ENCODE results near the gene JADE3.
"Not testable (repeated sequence)": the region's sequence is repeated elsewhere in the genome, so short reads cannot be mapped to it uniquely, and the experiment has no call there.

The JADE3 gene

DNA sequence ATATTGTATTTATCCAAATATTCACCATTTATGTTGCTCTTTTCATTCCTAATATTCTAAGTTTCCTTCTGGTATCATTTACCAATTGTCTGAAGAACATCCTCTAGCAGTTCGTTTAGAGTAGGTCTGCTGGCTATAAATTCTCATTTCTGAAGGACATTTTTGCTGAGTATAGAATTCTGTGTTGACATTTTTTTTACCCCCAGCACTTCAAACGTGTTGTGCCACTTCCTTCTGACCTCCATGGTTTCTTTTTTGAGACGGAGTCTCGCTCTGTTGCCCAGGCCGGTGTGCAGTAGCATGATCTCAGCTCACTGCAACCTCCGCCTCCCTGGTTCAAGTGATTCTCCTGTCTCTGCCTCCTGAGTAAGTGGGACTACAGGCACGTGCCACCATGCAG, 26.4 kb downstream of the JADE3 start:
- no peak for DNase-seq

DNA sequence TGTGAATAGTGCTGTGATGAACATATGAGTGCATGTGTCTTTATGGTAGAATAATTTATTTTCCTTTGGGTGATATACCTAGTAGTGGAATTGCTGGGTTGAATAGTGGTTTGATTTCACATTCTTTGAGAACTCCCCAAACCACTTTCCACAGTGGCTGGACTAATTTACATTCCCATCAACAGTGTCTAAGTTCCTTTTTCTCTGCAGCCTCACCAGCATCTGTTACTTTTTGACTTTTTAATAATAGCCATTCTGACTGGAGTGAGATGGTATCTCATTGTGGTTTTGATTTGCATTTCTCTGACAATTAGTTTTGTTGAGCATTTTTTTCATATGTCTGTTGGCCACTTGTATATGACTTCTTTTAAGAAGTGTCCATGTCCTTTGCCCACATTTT, 29.1 kb downstream of the JADE3 start:
- no peak for DNase-seq

DNA sequence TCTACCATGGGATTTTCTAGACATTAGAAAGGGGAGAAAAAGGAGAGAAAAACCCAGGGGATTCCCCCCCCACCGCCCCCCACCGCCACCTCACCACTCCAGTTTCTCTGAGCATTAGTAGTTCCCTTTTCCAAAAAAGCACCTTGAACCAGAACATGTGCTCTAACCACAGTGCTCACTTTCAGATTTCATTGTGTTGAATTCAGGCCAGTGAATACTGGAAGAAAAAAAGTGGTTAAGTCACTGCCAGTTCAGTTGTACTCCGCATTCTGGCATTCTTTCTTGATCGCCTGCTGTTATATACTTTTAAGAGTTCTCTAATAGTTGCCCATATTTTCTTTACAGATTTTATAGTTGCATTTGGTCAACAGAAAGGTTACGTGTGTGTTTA, 40.9 kb downstream of the JADE3 start:
- no peak for DNase-seq

DNA sequence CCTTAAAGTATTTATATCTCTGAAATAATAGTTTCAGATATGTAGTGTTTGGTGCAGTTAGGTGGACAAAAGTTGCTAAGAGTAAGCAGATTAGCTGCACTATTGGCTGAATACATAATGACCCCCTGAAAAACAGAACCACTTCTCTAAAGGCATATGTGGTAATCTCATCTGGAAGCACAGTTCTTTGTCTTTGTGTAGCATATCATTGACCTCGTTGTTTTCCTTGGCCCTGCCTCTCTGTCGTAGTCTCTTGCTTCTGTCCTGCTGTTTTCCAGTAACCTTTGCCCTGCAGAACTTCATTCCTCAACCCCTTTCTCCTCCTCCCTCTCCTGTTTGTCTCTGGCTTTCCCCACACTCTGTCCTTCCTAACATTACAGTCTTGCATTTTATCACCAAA, 41.4 kb downstream of the JADE3 start:
- no peak for DNase-seq

DNA sequence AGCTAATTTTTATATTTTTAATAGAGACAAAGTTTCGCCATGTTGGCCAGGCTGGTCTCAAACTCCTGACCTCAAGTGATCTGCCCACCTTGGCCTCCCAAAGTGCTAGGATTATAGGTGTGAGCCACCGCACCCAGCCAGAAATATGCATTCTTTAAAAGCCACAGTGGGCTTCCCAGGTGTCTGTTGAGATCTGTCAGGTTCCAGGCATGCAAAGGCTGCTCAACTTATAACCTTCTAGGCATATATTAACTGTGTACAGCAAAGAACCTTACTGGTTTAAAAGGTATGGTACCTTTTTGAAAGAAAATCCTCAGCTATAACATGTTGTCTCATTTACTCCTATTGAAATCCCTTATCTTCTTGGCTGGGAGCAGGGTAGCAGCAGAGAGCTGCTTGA, 42.5 kb downstream of the JADE3 start:
- no peak for DNase-seq

DNA sequence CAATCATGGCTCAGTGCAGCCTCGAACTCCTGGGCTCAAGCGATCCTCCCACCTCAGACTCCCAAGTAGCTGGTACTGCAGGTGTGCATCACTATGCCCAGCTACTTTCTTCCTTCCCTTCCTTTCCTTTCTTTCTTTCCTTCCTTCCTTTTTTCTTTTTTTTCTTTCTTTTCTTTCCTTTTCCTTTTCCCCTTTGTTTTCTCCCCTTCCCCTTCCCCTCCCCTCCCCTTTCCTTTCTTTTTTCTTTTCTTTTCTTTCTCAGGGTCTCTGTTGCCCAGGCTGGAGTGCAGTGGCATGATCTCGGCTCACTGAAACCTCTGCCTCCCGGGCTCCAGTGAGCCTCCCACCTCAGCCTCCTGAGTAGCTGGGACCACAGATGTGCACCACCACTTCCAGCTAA, 44.4 kb downstream of the JADE3 start:
- not testable (repeated sequence) for DNase-seq

DNA sequence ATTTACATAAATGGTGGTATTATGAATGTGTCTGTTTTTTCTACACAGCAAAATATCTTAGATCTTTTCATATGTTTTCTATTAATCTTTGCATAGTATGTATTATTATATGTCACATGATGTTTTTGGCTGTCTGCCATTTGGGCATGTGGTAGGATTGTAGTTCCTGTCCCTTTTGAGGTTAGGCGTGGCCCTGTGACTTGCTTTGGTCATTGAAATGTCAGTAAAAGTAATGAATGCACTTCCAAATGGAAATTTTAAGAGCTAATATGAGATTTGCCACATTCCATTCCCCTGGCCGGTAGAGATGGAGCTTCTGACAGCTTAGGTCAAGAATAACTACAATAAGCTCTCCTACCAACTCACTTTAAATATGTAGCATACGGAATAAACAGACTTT, 45.1 kb downstream of the JADE3 start:
- DNase-seq: no peak

DNA sequence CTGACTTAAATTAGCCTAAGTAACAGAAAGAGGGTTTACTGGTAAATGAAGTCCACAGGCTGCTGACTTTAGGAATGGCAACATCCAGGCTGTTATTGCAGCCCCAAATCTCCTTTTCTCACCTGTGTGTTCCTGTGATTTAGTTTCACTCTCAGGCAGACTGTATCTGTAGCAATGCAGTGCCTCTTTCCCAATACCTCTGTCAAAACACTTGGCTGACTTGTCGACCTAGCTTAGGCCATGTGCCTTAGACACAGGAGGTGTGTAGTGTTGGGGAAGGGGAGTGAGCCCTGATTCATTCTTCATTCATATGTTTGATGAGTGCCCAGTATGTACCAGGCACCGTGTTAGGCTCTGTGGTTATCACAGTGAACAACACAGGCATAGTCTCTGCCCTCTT, 46.9 kb downstream of the JADE3 start:
- no peak for DNase-seq

DNA sequence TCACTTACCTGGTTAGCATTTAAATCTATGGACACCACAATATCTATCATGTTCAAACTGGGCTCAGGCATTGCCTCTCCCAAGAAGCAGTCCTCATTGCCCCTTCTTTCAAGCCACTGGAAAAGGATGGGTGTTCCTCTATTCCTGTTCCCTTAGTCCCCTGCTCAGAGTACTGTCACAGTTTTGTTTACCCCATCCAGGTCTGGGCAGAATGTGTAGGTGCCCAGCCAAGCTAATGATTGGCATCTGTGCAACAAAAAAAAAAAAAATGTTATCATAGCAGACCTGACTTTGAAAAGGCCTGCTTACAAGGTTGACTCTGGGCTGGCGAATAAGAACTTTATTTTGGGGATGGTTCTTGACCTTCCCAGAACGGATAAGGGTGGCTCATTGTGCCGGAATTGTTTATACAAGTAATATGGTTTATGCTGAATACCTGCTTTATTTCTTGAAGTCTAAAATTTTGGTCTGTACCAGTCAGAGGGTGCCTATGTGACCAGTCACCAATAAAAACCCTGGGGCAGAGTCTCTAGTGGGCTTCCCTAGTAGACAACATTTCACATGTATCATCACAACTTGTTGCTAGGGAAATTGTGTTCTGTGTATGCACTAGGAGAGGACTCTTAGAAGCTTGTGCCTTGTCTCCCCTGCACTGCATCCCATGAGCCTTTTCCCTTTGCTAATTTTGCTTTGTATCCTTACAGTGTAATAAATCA, 47.9 kb downstream of the JADE3 start:
- DNase-seq: no peak

DNA sequence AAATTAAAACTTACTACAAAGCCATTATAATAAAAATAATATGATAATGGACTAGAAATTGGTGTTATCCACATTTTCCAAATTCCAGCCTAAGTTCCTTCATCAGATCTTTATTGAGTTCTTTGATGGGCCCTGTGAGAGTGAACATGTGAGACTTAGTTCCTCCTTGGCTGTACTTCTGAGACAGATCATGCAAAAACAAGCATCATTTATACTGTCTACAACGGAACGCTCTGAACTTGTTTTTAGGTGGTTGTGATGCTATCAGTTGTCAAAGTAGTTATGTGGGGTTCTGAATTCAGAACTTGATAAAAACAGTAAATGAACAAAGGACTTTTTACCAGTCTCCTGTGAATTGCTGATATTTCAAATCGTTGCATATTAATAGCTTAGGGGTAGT, 48.9 kb downstream of the JADE3 start:
- DNase-seq: no peak

DNA sequence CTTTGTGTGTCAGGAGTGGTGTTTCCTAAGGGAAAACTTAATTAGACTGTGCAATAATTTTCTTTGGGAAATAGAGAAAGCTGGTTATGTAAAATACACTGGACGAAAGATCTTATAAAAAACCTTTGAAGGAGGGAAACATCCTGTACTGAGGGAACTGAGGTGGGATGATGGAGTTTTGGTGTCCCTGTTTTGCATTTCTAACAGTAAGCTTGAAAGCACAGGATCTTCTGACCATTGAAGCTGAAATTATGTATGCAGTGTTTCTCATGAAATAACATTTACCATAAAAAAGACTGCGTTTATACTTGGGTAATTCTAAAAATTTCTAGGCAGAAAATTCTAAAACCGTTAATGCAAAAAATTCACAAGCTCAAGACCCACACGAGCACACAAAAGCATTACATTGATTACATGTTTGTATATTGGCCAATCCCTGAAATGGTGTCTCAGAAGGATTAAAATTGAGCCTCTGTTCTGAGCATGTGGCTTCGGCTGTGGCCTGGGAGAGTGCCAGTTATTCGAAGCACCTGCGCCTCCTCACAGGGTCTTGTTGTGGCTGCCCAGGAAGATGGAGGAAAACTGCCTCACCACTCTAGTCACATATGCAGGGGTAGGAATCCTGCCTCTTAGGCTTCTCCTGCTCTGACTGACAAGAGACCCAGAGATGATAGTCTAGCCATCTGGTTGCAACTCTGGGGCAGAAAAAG, 49.5 kb downstream of the JADE3 start:
- no peak for DNase-seq

DNA sequence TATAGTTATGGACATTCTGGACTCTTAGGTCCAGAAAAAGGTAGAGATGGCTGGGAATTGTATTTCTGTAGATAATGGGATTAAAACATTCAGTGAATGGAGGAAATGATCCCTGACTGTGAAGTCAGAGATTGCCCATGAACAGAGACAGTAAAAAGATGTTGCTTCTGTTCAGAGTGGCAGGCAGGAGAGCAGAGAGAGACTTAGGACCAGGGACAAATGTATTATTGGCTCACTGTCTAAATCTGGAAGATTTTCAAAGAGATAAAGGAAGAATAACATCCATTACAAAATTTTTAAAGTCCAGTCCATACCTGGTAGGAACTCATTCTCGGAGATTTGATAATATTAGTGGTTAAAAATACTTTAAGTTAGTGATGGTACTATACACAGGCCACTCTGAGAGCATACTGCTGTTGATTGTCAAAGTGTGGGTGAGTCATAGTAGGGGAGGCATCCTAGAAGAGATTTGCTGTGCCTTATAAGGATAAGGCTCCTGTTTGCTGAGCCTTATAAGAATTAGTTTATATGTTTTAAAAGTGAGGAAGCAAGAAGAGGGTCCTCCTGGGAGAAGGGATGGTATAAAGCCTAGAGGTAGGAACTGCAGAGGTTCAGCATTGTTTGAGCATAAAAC, 53.0 kb downstream of the JADE3 start:
- DNase-seq: no peak

DNA sequence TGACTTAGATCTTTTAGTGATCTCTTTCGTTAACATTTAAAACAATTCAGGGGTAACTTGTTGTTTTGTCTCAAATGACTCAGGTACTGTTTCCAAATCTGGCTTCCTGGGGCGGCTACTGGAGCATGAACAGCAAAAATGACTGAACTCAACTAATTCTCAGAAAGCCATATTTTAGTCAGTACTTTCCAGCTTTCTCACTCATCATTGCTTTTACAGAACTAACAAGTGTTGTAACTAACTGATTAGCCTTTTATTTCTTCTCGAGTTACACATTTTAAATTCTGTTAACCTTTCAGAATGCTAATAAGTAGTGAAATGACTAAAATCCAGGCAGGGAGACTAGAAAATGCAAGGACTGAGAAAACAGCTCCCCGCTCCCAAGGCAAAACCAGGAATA, 55.3 kb downstream of the JADE3 start:
- no peak for DNase-seq

DNA sequence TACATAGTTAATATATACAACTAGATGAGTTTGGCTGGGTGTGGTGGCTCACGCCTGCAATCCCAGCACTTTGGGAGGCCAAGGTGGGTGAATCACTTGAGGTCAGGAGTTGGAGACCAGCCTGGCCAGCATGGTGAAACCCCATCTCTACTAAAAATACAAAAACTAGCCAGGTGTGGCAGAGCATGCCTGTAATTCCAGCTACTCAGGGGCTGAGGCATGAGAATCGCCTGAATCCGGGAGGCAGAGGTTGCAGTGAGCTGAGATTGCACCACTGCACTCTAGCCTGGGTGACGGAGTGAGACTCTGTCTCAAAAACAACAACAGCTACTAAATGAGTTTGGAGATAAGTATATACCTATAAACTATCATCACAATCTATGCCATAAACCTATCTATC, 64.8 kb downstream of the JADE3 start:
- DNase-seq: not testable (repeated sequence)

DNA sequence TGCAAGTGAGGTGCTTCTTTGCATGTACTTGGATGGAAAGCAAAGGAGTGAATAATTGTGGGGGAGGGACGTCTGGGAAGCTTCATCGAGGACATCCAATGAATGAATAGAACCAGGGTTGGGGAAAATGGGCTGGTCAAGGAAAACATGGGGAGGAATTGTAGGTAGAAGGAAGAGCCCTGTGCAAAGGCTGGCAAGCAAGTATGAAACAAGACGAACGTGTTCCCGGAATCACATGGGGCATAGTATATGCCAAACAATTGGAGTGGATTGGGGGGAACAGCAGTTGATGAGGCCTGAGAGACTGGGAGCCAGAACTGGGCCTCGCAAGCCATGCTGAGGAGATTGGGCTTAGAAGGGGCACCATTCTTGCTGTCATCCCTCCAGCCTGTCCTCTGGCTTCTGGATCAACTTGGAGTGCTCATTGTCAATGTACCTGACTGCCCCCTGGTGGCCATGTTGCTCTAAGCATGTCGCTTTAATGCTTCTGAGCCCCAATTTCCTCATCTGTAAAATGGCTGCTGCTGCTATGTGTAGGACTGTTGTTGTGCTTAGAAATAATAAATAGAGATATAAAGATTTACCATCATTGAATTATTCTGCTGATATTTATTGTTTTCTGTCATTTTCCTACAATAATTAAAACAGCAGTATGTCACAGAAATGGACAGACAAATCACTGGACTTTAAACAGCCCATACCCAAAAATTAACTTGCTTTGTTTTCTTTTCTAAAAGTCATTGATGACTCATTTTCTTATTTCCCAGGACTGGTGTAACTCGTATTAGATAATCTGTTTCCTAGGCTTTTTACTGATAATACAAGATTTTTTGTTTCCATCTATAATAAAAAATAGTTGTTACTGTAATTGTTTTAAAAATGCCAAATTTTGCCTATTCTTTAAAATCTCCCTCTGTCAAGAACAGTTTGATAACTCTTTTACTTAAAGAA, 66.4 kb downstream of the JADE3 start:
- DNase-seq: peak; percentile 21

DNA sequence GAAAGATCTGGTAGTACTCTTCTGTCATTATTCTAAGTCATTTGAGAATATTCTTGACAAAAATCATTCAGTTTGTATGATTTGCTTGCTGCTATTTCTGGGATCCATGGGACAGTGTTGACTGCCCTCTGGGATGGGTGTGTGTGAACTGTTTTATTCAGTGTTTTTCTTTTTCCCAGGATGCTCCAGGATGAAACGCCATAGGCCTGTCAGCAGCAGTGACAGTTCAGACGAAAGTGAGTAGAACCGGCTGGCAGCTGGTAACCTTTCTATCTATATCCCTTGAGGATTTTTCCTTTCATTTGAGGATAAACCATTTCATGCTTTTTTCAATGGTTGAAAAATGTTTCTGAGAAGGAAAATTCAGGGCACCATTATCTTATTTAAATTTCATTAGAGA, 72.5 kb downstream of the JADE3 start:
- DNase-seq: no peak

DNA sequence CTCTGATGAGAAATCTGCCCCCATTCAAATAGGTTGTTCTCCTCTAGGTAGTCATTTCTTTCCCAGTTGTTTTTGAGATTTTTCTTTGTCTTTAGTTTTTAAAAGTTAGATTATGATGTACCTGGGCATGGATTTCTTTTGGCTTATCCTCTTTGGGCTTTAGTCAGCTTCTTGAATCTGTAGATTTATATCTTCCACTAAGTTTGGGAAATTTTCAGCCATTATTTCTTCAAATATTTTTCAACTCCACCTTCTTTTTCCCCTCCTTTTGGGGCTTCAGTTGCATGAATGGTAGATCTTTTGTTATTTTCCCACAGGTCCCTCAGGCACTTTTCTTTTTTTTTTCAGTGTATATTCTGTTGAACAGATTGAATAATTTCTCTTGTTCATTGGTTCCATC, 77.3 kb downstream of the JADE3 start:
- DNase-seq: no peak

DNA sequence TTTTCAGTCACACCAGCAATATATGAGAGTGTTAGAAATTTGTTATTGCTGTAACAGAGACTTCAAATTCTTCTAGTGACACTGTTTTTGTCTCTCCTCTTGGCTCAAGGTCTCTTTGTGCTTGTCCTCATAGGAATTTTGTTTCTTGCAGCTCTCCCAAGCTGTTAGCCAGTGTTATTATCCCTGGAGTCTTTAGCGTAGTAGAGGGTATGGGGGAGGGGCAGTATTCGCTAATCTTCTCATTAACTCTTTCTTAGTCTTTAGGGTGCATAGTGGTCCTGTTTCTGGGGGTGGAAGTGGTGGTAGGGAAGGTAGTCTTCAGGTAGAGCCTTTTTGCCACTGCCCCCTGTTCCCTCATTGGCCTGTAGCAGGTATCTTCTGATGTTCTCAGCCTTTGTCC, 79.4 kb downstream of the JADE3 start:
- DNase-seq: no peak

DNA sequence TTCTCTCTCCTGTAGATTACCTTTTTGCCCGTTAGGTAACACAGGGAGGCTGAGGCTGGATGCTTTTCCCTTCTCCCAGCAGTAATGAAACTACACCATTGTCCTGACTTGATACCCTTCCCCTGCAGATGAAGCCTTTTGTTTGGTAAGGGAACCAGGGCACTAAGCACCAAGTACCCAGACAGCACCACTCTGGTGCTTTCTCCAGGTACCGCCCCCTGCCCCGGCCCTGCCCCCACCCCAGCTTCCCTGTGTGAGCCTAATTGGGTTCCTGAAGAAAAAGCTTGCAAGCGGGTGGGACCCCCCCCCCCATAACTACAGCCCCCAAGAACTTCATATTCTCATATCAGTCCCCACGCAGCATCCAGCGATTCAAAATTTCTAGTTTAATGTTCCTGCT, 79.8 kb downstream of the JADE3 start:
- no peak for DNase-seq

DNA sequence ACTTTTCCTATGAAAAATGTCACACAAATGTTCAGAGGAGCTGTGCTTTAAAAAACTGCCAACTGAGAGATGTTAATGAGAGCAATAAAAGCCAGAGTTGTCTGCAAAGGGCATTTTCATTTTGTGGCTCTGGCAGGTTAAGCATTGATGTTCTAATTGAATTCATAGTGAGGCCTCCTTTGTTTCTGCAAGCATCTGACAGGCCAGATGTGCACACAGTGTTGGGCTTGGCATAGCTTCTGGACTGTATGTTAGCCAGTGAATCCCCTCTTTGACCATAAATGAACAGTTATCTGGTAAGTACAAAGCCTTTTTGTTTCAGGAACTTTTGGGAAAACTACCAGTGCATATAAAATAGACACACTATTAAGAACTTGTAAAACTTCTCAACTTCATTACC, 81.9 kb downstream of the JADE3 start:
- no peak for DNase-seq

DNA sequence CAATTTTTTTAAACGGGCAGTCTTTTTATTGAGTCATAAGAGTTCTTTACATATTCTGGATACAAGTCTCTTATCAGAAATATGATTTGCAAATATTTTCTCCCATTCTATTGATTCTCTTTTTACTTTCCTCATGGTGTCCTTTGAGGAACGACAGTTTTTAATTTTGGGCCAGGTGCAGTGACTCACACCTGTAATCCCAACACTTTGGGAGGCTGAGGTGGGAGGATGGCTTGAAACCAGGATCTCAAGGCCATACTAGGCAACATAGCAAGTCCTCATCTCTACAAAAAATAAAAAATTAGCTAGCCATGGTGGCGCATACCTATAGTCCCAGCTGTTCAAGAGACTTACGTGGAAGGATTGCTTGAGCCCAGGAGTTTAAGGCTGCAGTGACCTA, 99.9 kb downstream of the JADE3 start:
- DNase-seq: no peak

DNA sequence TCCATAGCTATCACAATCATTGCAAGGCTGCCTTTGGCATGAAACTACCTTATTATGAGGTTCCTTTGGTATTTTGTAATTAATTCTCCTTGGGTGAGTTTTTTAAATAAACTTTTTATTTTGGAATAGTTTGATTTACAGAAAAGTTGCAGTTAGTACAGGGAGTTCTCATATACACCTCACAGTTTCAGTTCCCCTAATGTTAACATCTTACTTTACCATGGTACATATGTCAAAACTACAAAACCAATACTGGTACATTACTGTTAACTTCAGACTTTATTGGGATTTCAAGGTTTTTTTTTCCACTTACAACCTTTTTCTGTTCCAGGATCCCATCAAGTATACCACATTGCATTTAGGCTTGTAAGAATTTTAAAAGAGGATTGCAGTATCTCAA, 114.0 kb downstream of the JADE3 start:
- no peak for DNase-seq

DNA sequence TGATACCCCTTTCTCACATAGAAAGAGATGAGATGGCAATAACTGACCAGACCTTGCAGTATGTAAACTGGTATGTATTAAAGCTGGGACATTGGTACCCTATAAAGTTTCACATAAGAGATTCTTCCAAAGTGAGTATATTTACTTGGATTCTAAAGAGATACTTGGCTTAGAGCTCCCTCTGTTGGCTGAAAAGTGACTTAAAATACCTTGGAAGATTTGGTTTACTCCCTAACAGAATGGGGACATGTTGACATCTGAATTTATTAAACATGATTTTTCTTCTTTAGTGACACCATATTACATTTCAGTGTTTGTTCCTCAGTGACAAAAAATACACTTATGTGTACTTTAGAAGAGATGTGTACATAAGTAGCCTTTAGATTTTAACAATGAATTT, 118.1 kb downstream of the JADE3 start:
- DNase-seq: peak; percentile 22

All from 8988T (cell line).